Amygdala (tissue), 56 donors: Measurements from ENCODE around the gene ZFYVE9.
"Not testable (repeated sequence)": the region's sequence is repeated elsewhere in the genome, so short reads cannot be mapped to it uniquely, and the experiment has no call there.

Experiments used
- DNase-seq, 56 donors: peaks; one replicate each; lab custom pipeline; 2025; lab: John Stamatoyannopoulos, UW

Gene ZFYVE9, protein sequence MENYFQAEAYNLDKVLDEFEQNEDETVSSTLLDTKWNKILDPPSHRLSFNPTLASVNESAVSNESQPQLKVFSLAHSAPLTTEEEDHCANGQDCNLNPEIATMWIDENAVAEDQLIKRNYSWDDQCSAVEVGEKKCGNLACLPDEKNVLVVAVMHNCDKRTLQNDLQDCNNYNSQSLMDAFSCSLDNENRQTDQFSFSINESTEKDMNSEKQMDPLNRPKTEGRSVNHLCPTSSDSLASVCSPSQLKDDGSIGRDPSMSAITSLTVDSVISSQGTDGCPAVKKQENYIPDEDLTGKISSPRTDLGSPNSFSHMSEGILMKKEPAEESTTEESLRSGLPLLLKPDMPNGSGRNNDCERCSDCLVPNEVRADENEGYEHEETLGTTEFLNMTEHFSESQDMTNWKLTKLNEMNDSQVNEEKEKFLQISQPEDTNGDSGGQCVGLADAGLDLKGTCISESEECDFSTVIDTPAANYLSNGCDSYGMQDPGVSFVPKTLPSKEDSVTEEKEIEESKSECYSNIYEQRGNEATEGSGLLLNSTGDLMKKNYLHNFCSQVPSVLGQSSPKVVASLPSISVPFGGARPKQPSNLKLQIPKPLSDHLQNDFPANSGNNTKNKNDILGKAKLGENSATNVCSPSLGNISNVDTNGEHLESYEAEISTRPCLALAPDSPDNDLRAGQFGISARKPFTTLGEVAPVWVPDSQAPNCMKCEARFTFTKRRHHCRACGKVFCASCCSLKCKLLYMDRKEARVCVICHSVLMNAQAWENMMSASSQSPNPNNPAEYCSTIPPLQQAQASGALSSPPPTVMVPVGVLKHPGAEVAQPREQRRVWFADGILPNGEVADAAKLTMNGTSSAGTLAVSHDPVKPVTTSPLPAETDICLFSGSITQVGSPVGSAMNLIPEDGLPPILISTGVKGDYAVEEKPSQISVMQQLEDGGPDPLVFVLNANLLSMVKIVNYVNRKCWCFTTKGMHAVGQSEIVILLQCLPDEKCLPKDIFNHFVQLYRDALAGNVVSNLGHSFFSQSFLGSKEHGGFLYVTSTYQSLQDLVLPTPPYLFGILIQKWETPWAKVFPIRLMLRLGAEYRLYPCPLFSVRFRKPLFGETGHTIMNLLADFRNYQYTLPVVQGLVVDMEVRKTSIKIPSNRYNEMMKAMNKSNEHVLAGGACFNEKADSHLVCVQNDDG (N-terminal part only)

DNA sequence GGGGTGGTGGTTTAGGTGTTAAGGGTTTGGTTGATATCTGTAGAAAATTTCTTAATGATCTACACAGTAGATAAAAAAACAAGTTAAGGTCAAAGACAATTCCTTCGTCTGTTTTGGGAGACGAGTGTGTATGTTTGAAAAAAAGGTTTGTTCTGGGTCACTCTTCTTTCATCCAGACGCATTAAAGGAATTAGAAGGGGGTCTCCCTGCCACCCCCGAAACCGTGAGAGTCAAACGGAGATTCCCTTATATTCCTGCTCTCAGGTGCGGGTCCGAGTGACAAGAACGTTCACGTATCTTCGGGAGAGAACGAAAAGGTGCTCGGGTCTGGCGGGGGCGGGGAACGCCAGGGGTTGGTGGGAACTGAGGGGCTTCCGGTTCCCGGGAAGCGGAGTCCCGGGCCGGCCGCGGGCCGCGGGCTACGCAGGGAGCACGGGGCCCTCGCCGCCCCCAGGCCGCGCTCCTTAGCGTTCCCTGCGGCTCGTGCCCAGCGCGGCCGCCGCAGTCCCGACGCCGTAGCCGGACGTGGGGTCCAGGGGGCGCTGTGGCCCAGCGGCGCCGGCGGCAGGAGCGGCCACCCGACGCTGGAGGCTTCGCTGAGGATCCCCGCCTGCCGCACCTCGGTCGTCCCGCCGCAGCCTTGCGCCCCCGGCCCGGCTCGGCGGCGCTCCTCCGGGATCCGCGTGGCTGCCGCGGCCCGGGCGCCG lies at the start of gene ZFYVE9:
ZFYVE9 (plus strand) TSS at position 577 of the 707 bp plus-strand sequence. CDS start 91,118 bp downstream, outside the sequence.
- peak in 49 of 56 donors; percentile 12 to 78 (median 42) for DNase-seq

- DNase-seq = not testable (repeated sequence)
Observed at GRCh38 chr1:52094300-52094699, 47.6 kb upstream of the ZFYVE9 start.

DNA sequence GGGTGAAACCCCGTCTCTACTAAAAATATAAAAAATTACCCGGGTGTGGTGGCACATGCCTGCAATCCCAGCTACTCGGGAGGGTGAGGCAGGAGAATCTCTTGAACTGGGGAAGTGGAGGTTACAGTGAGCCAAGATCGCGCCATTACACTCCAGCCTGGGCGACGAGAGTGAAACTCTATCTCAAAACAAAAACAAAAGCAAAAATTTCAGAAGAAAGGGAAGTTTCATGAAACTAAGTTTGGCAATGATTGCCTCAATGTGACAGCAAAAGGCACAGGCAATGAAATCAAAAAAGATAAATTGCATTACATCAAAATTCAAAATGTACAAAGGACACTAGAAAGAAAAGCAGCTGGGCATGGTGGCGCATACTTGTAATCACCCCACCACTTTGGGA lies 45.7 kb upstream of the ZFYVE9 start:
- DNase-seq = no peak

- DNase-seq = no peak
Observed at GRCh38 chr1:52098139-52098871, 43.6 kb upstream of the ZFYVE9 start.

DNA sequence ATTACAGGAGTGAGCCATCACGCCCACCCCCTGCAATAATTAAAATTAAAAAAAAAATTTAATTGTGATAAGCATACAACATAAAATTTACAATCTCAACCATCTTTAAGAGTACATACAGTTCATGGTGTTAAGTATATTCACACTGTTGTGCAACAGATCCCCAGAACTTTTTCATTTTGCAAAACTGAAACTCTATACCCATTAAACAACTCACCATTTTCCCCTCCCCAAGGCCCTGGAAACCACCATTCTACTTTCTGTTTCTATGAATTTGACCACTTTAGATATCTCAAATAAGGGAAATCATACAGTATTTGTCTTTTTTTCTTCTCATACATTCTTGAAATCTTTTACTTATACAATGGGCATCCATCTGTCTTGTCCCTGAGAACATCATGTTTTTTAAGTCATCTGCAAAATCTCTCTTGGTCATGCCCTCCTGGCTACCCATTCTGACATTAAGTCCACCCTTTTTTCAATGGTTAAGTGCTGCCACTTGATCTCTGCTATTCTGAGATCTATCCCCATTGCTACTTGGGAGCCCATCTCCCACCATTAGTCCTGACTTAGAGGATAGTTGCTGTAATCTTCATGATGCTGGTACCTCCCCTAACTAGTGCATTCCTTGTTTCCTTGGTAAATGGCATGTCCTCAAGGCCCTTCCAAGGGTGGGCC lies 39.4 kb upstream of the ZFYVE9 start:
- no peak for DNase-seq

DNA sequence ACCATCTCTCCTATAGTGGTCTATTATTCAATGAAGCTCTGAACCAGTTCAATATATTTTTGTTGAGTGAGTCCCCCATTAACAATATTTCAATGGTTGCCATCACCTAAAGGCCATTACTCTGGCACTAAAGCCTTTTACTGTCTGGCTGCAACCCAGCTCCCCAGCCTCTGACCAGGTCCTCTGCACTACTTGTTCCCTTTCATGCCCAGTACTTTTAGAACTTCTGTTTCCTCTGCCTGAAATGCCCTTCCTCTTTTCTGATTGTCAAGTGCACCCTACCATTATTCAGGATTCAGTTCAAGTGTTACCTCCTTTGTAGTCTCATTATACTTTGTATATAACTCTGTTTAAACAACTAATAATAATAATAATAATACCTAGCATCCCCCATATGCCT lies 30.4 kb upstream of the ZFYVE9 start:
- peak in 2 of 56 donors; percentile 2 for DNase-seq

DNA sequence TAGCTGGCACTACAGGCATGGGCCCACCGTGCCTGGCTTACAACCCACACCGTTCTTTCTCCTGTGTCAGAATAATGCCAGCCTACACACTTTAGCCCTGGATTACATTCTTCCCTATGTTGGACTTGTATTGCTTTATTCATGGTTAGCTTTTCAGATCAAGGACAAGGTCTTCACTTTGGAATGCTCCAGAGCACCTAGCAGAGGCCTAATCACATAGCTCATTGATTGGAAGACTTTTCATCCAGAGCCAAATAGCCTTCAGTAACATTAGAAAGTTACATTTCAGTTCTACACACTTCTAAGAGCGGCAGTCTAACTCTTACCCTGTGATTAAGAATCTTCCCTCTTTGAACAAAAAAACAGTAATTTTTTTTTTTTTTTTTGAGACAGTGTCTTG lies 29.4 kb upstream of the ZFYVE9 start:
- no peak for DNase-seq

DNA sequence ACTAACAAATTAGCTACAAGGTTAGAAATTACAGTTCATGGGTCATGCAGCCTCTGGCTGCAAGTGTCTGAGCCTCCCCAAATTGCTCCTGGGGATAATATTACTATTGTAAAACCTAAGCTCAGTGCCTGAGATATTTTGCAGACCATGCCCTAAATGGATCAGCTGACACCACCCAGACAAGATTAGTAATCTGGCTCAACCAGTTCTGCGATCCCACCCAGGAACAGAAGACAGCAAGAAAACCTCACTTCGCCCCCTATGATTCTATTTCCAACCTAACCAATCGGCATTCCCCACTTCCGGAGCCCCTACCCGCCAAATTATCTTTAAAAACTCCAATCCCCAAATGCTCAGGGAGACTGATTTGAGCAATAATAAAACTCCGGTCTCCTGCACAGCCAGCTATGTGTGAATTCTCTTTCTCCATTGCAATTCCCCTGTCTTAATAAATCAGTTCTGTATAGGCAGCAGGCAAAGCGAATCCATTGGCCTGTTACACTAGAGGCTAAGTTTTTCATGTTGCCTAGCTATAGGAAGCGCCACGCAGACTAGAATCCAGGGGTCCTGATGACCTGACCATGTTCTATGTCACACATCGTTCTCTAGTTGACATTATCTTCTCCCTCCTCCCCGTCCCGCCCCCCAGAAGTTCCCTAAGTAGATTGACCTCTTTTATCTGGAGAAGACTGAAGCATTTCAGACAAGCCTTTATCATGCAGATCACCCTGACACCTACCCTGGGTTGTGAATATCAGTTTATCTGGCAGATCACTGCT lies 22.4 kb upstream of the ZFYVE9 start:
- DNase-seq = no peak

- DNase-seq = no peak
Observed at GRCh38 chr1:52122384-52122783, 19.5 kb upstream of the ZFYVE9 start.

DNA sequence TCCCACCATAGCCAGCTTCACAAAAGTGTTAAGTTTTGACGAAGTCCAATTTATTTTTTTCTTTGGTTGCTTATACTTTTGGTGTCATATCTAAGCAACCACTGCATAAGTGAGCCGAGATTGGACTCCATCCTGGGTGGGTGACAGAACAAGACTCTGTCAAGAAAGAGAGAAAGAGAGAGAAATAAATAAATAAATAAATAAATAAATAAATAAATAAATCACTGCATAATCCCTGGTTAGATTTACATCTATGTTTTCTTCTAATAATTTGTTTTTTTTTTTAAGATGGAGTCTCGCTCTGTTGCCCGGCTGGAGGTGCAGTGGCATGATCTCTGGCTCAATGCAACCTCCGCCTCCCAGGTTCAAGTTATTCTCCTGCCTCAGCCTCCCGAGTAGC lies 18.3 kb upstream of the ZFYVE9 start:
- DNase-seq = no peak

DNA sequence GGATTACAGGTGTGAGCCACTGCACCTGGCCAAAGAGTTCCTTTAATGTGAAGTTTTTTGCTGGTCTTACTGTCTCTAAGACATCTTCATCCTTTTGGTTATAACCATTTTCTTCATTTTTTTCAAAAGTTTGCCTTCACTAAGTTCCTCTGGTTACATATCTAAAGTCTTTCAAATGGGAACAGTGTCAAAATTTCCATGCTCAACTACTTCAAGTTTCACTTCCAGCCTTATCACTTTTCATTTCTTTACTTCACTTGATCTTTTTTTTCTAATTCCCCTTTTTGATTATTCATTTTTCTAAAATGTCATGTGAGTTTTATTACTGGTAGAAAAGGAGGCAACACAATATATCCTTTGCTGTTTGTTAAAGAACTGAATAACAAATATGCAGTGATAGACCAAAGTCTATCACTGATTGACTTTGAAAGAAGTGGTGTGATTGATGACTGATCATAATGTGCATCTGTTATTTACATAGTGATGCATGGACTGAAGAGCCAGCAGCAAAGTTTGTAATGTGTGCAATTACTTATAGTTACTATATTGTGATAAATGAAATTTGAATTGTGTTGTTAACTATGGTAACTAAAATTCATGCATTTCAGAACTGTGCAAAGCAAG lies 16.0 kb upstream of the ZFYVE9 start:
- no peak for DNase-seq

DNA sequence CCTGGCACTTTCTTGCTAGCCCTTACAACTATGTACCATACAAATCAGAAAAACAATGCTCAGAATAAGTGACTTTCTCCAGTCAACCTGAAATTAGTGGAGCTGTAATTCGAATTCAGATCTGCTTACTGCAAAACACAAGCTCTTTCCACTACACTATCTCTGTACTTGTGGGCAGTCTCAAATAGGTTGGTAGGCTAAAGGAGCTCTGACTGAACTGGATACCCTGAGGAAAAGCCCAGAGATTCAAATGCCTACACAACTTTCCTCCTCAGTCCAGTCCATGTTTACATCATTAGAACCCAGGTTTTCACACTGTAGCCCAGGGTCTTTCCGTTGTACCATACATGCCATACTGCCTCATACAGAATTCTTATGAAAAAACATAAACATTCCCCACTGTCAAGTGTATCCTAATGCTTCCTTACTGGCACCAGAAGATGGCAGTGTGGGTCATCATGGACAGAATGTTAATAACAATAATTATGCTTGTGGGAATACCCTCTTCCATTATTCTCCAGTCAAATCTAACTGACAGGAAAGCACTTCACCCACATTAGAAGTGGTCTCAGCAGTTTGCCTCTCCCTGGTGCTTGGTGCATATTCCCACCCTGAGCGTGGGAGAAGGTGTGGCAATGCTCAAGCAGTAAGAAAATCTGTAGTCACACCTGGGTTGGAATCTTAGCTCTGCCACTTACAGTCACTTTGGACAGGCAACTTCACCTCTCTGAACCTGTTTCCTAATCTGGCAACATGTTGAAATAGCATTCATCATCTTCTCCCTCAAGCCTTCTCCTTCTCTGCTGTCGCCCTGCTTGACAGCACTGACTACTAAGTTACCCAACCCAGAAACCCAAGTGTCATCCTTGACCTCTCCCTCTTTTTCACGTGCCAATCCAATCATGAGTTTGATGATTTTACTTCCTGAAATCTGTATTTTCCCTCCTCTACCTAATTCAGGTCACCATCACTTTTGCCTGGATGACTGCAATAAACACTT lies 14.4 kb upstream of the ZFYVE9 start:
- peak in 13 of 56 donors; percentile 1 to 60 (median 3) for DNase-seq

DNA sequence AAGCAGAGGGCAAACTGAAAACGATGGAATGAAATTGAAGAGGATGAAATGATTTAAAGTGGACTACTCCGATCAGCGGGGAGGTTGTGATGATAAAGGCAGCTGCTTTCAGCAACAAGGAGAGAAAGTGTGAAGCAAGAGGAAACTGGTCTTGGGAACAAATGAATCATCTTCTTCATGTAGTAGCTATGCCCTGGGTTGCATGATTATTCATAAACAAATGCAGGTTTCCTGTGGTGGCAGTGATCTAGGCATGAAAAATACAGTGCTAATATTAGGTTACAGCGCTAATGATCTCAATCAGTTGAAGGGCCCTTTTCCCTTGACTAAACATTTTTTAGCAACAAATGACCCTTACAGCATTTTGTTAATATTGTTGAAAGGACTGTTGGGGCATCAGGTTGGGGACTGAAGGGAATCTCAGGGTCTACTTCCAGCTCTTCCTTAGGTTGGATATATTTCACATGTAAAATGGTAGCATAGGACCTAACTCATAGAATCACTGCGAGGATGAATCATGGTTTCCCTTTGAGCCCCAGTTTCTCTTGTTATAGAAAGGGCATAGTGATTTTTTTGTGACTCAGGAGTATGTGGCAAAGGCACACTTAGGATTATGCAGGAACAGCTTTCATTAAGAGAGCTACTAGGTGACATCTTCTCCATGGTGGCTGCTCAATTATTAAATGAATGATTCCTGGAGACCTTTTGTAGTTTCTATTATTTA lies 1.9 kb upstream of the ZFYVE9 start:
- DNase-seq = peak in 1 of 56 donors; percentile 9

DNA sequence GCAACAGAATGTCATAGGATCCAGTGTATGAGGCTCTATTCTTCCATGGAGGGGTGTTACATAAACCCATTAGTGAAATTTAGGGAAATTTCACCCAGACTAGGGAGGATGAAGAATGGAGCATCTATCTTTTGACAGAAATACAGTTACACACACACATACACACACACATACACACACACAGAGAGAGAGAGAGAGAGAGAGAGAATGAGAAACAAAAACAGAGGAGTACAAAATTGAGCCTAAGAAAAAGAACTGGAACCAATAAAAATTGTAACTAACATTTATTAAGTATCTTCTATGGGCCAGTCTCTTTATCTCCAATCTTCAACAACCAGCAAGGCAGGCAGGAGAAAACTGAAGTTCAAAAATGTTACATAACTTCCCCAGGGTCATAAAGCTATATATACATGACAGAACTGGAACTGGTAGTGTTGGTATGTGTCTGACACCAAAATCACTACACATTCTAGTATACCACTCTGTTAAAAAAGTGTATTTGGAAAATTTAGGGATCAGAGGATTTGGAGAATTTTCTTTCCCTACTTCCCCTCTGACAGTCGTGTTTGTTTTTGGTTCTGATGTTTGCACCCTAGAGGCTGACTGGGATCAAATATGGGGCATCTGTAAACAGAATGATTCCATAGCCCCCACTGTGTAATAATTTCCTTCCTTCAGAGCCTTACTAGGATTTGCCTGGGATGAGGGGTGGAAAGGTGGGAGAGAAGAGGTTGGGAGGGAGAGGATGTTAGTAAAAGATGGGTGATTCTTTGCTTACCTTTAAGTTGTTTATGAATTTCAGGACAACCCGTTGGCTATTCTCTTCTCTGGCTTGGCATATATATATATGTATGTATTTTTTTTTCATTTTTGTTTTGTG lies 1.0 kb upstream of the ZFYVE9 start:
- DNase-seq = no peak
